GM12875 (cell line): Measurements from ENCODE around the gene ZNF436.

Experiments used
- H3K4me3 ChIP-seq: one replicate; pipeline ENCODE4 v1.5.1; 2011; ENCODE audit warnings: low read depth, low read length, control low read depth
- TF ChIP-seq, protein P1 (sequence below): IDR thresholded peaks from 2 replicates; pipeline ENCODE4 v1.5.1; 2011; ENCODE audit warnings: low read depth, mild to moderate bottlenecking, control low read depth, inconsistent platforms, low read length, moderate library complexity, borderline replicate concordance; ENCODE audit not compliant: insufficient read depth

The ZNF436 gene

DNA sequence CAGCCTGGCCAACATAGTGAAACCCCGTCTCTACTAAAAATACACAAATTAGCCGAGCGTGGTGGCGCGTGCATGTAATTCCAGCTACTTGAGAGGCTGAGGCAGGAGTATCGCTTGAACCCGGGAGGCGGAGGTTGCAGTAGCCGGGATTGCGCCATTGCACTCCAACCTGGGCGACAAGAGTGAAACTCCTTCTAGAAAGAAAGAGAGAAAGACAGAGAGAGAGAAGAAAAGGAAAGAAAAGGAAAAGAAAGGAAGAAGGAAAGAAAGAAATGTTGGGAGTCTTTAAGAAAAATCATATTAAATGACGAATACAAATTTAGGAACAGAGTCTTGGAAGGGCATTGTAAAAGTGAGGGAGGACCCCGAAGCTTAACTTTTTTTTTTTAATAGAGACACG lies 23.7 kb downstream of the ZNF436 start:
- H3K4me3 ChIP-seq = no peak overlapping the region
- TF ChIP-seq, protein P1, sequence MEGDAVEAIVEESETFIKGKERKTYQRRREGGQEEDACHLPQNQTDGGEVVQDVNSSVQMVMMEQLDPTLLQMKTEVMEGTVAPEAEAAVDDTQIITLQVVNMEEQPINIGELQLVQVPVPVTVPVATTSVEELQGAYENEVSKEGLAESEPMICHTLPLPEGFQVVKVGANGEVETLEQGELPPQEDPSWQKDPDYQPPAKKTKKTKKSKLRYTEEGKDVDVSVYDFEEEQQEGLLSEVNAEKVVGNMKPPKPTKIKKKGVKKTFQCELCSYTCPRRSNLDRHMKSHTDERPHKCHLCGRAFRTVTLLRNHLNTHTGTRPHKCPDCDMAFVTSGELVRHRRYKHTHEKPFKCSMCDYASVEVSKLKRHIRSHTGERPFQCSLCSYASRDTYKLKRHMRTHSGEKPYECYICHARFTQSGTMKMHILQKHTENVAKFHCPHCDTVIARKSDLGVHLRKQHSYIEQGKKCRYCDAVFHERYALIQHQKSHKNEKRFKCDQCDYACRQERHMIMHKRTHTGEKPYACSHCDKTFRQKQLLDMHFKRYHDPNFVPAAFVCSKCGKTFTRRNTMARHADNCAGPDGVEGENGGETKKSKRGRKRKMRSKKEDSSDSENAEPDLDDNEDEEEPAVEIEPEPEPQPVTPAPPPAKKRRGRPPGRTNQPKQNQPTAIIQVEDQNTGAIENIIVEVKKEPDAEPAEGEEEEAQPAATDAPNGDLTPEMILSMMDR = no peak

DNA sequence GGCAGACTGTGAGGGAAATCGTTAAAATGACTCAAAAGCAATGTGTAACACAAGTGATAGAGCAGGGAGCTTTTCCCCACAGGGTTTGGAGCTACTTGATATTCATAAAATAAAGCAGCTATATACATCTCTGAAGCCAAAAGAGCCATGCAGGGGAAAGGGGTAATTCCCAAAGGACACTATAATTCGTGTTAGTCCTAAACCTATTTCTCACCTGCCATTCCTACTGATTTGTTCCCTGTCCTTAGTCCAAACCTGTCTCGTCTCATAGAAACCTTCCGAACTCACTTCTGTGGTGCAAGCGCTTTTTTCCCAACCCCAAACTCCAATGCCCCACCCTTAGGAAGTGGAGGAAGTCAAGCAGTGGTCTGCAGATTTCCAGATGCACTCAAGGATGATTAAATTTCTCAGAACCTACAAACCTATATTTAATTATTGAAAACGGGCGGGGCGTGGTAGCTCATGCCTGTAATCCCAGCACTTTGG lies 24.6 kb downstream of the ZNF436 start:
- TF ChIP-seq, protein P1 = no peak
- peak overlapping the region; percentile 84 for H3K4me3 ChIP-seq

DNA sequence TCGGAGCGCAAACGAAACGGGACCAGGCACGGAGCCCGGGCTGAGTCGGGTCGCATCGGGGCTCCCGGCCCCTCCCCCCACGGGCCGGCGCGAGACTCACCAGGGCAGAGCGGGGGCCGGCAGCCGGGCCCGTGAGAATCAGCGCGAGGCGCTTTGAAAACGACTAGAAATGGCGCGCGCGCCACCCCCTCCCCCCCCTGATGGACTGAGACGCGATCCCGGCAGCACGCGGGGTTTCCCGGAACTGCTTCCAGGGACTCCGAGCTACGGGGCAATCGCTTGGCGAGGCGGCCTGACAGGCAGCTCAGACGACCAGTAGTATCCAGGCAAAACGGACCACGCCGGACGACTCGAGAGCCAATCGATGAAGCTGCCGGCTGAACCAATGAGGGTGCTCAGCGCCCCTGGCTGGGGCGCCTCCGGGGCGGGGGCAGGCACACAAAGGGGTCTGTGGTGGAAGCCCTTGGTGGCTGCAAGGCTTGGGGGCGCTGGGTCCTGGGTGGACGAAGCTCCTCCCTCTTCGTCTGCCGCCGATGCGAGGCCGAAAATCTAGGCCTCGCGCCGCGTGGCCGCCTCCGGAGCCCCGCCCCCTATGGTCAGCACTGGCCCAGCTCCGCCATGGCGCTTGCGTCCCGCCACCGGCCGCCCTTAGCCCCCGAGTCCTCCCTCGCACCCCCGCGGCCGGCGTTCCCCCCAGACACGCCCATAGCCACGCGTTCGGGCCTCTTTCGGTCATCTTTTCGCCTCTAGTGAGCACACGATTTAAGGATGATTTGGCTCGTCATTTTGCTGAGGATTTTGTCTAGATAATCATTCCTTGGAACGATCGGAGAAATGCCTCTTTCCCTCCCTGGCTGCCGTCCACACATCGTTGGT lies 25.3 kb downstream of the ZNF436 start, which contains the start of gene HNRNPR:
Gene HNRNPR (minus strand): TSS at position 174 of the 876 bp plus-strand sequence. CDS start 3,276 bp downstream, outside the sequence.
- H3K4me3 ChIP-seq = peak within 1 kb of the TSS; percentile 86
- TF ChIP-seq, protein P1 = no peak

DNA sequence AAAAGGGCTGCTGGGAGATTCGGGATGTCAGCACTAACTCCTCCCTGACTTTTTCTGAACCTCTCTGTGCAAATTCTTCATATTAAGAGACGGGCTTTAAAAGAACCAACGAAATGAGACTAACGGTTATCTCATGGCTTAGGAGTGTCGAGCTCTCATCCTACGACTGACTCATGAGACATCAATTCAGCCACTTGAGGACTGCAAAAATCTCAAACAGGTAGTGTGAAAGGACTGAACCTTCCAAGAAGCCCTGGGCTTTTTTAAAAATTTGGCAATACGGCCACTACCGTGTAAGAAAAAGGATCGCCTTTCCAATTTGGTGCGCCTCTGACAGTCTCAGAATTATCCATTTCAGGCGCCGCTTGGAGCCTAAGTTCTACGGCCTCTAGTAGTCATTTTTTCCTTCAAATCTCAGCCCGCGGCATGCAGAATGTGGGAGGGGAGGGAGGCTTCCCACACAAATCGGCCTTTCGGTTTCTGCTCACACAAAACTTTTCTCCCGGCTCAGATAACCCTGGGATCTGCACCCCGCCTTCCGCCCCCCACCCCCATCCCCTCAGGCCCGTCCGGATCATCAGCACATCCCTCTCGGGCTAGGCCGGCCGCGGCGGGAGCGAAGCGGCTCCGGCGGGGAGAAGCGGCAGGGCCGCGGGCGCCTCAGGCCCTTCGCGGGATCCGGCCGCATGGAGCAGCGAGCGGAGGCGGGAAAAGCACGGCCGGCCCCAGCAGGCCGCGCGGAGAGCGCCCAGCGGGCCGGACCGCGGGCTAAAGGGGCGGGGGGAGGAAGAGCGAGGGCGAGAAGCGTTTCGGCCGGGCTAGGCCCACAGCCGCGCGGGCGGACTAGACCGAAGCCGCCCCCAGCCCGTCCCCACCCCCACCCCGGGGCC lies 26.2 kb downstream of the ZNF436 start:
- TF ChIP-seq, protein P1 = no peak
- H3K4me3 ChIP-seq = peak overlapping the region; percentile 86

DNA sequence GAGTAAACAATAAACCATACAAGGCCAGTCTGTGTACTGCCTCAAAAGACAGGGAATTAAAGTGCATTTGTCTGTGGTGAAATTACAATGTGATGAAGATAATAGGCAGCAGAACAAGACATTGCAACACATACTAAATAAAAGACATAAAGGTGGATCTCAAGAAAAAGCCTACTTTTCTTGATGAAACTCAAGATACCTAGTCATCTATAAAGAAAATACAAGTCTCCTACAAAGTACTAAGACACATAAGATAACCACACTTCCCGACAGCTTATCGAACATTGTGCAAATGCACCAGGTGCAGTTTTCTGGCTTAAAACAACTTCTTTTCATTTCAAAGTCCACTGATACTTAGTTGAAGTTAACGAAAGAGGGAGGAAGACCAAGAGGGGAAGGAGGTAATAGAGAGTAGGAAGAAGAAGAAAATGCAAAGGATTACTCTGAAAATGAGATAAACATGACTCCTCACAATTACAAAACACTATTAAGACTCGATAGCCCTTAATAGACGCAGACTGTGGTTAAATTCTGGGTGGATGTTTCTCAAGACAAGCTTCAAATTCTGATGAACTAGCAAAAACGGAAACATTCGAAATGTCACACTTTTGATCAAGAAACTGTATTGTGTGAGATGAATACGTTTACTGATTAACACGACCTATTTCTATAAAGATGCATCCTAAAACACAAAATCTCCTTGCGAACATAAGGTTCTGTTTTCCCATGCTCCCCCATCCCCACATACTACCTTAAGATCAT lies 27.5 kb downstream of the ZNF436 start:
- H3K4me3 ChIP-seq = peak overlapping the region; percentile 86
- TF ChIP-seq, protein P1 = no peak

DNA sequence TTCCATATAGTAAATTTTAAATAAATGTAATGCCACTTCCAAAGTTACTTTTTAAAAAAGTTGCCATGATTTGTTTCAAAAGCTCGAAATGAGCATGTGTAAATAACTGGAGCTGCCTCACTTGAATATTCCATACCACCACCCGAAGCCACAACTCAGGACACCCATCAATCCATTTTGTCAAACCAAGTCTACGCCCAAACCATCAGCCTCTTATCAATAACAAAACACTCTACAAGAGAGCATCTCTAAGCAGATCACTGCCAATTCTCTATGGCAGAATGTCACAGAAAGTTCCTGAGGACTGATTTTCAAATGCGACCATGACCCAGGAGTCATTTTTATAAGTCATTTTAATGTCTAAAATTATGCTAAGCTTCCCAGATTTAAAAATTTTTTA lies 30.0 kb downstream of the ZNF436 start:
- TF ChIP-seq, protein P1 = no peak
- no peak overlapping the region for H3K4me3 ChIP-seq
